ENCODE results near the gene PER3. TPM values are rescaled to one million over a fixed set of nuclear protein-coding genes. Genes with fewer than 3 reads are reported as not detected.

Gene PER3
- total RNA-seq, 1 experiment from 2014 or later: 5.8 TPM

GRCh38 chr1:7853684-7854026 lies 69.6 kb downstream of the PER3 start:
- ATAC-seq: no peak
- RAD21 ChIA-PET (ENCODE audit: low non-redundant PET in 1 of 2, low total read pairs in 2 of 2, uncharacterized antibody in 2 of 2, unreplicated experiment in 2 of 2): no interaction called here

GRCh38 chr1:7856345-7856744 lies 72.3 kb downstream of the PER3 start:
- POLR2A ChIA-PET: no interaction called here
- no peak overlapping the region for H3K27ac ChIP-seq (ENCODE audit: low read depth, low read length)

More at GRCh38 chr1:7853684-7854026, 69.6 kb downstream of the PER3 start:
- DNase-seq (ENCODE audit: low read depth, low spot score): no peak
- no peak overlapping the region for H3K27ac ChIP-seq (ENCODE audit: low read depth, low read length)
- BruUV-seq (replicated peaks): no TSS peak
- no peak overlapping the region for H3K9ac ChIP-seq (ENCODE audit: low read length)
- ChIA-PET POLR2A (no interaction called here), CTCF (no interaction called here)
- no peaks in the 10 kb centered on the region for H3K4me1 ChIP-seq (ENCODE audit: control insufficient read depth in 1 of 2, insufficient read depth in 2 of 2, low read length in 2 of 2)
- no peaks in the 10 kb centered on the region for H3K9me2 ChIP-seq (ENCODE audit: insufficient read depth)
- no peaks in the 10 kb centered on the region for H3K36me3 ChIP-seq (ENCODE audit: control insufficient read depth in 1 of 2, insufficient read depth in 2 of 2, low read length in 2 of 2)
- no peak for TF ChIP-seq POLR2AphosphoS5 (IDR thresholded peaks at IDR 0.05; ENCODE audit: low read depth, low read length)
- TF ChIP-seq ATF3 (IDR thresholded peaks at IDR 0.05): no peak
- TF ChIP-seq CBX3 (IDR thresholded peaks at IDR 0.05; ENCODE audit: low read depth): no peak
- TF ChIP-seq ZFX (IDR thresholded peaks at IDR 0.05): no peak
- H3K9me3 ChIP-seq (ENCODE audit: control insufficient read depth in 1 of 2, insufficient read depth in 1 of 2, low read depth in 1 of 2, low read length in 2 of 2): no peaks in the 10 kb centered on the region
- no peak overlapping the region for H3K4me2 ChIP-seq (ENCODE audit: low read length)
- H2AFZ ChIP-seq (ENCODE audit: low read depth, low read length, poor library complexity, severe bottlenecking): no peak overlapping the region
- no peaks in the 10 kb centered on the region for H3K79me2 ChIP-seq (ENCODE audit: insufficient read depth, low read length)
- intact Hi-C loops (cut with micrococcal nuclease): no loop called here
- H3K27me3 ChIP-seq (ENCODE audit: insufficient read depth, low read length): no peaks in the 10 kb centered on the region
- H3K4me3 ChIP-seq (replicated peaks in 1 of 2; ENCODE audit: low read depth in 1 of 2, low read length in 2 of 2): no peak overlapping the region
- H4K20me1 ChIP-seq (ENCODE audit: insufficient read depth): no peaks in the 10 kb centered on the region

More at GRCh38 chr1:7856345-7856744, 72.3 kb downstream of the PER3 start:
- H3K9ac ChIP-seq (ENCODE audit: low read length): no peak overlapping the region
- no peak overlapping the region for H3K4me3 ChIP-seq (replicated peaks in 1 of 2; ENCODE audit: low read depth in 1 of 2, low read length in 2 of 2)
- RAD21 ChIA-PET (ENCODE audit: low non-redundant PET in 1 of 2, low total read pairs in 2 of 2, uncharacterized antibody in 2 of 2, unreplicated experiment in 2 of 2): no interaction called here
- H3K79me2 ChIP-seq (ENCODE audit: insufficient read depth, low read length): no peaks in the 10 kb centered on the region
- H3K36me3 ChIP-seq (ENCODE audit: control insufficient read depth in 1 of 2, insufficient read depth in 2 of 2, low read length in 2 of 2): no peaks in the 10 kb centered on the region
- BruUV-seq (replicated peaks): no TSS peak
- CTCF ChIA-PET: no interaction called here
- H3K9me3 ChIP-seq (ENCODE audit: control insufficient read depth in 1 of 2, insufficient read depth in 1 of 2, low read depth in 1 of 2, low read length in 2 of 2): no peaks in the 10 kb centered on the region
- no peak for DNase-seq (ENCODE audit: low read depth, low spot score)
- no peak for ATAC-seq
- no peaks in the 10 kb centered on the region for H4K20me1 ChIP-seq (ENCODE audit: insufficient read depth)
- TF ChIP-seq REST (IDR thresholded peaks at IDR 0.05; ENCODE audit: low read depth) (no peak), YY1 (IDR thresholded peaks at IDR 0.05; ENCODE audit: extremely low read depth, insufficient replicate concordance, low read depth, low read length) (no peak), TCF7L2 (IDR thresholded peaks at IDR 0.05; ENCODE audit: borderline replicate concordance, extremely low read depth, insufficient read depth, insufficient read length) (no peak), SP1 (IDR thresholded peaks at IDR 0.05; ENCODE audit: low read depth) (no peak), EGR1 (IDR thresholded peaks at IDR 0.05; ENCODE audit: low read depth) (no peak), ELF1 (IDR thresholded peaks at IDR 0.05; ENCODE audit: borderline replicate concordance, low read depth) (no peak), SIN3A (IDR thresholded peaks at IDR 0.05; ENCODE audit: low read depth) (no peak), MAX (IDR thresholded peaks at IDR 0.05) (no peak), CEBPB (IDR thresholded peaks at IDR 0.05; ENCODE audit: low read depth) (no peak), POLR2AphosphoS5 (IDR thresholded peaks at IDR 0.05; ENCODE audit: low read depth, low read length) (no peak), ZNF274 (IDR thresholded peaks at IDR 0.05; ENCODE audit: low read depth, low read length) (no peak), POLR2A (IDR thresholded peaks at IDR 0.05; ENCODE audit: borderline replicate concordance, extremely low read depth, insufficient read depth, insufficient read length) (no peak), ATF3 (IDR thresholded peaks at IDR 0.05) (no peak), FOSL1 (IDR thresholded peaks at IDR 0.05; ENCODE audit: low read depth) (no peak)
- H3K9me2 ChIP-seq (ENCODE audit: insufficient read depth): no peaks in the 10 kb centered on the region
- H3K27me3 ChIP-seq (ENCODE audit: insufficient read depth, low read length): no peaks in the 10 kb centered on the region
- intact Hi-C loops (cut with micrococcal nuclease): no loop called here
- H3K4me2 ChIP-seq (ENCODE audit: low read length): no peak overlapping the region
- no peaks in the 10 kb centered on the region for H3K4me1 ChIP-seq (ENCODE audit: control insufficient read depth in 1 of 2, insufficient read depth in 2 of 2, low read length in 2 of 2)
- no peak overlapping the region for H2AFZ ChIP-seq (ENCODE audit: low read depth, low read length, poor library complexity, severe bottlenecking)

All from HCT116 (cell line).